Measurements from ENCODE around the gene OCLN.
"Not testable (repeated sequence)": the region's sequence is repeated elsewhere in the genome, so short reads cannot be mapped to it uniquely, and the experiment has no call there.

Gene OCLN

GRCh38 chr5:69468631-69469030 lies 24.0 kb upstream of the OCLN start:
- Histone ChIP-seq H2AFZ (ENCODE audit: low read depth, low read length) (no peak overlapping the region), H2BK15ac (ENCODE audit: low read depth, poor library complexity, severe bottlenecking) (no peak overlapping the region), H3K36me3 (ENCODE audit: control insufficient read depth in 1 of 2, insufficient read depth in 2 of 2, low read depth in 1 of 2, low read length in 2 of 2) (no peaks in the 10 kb centered on the region), H4K8ac (ENCODE audit: low read length) (no peak overlapping the region), H3K27me3 (ENCODE audit: control insufficient read depth in 1 of 2, insufficient read depth in 1 of 2, low read length in 2 of 2) (no peaks in the 10 kb centered on the region), H3K4me1 (ENCODE audit: control insufficient read depth, insufficient read depth, low read depth, low read length) (no peaks in the 10 kb centered on the region), H3K79me1 (replicated peaks; ENCODE audit: low read length, poor library complexity, severe bottlenecking) (no peaks in the 10 kb centered on the region), H3K4me3 (ENCODE audit: insufficient read depth in 1 of 2, low read depth in 1 of 2, low read length in 2 of 2) (no peak overlapping the region), H2AK5ac (ENCODE audit: low read length, severe bottlenecking) (no peak overlapping the region), H3K4ac (ENCODE audit: low read depth in 1 of 2, low read length in 2 of 2) (no peak overlapping the region), H2BK12ac (ENCODE audit: low read length in 2 of 2) (no peak overlapping the region), H3K23ac (ENCODE audit: low read length in 2 of 2) (no peak overlapping the region), H3K4me2 (ENCODE audit: low read length, poor library complexity, severe bottlenecking) (no peak overlapping the region), H3K27ac (ENCODE audit: low read length, poor library complexity, severe bottlenecking) (no peak overlapping the region), H3K18ac (ENCODE audit: low read depth in 1 of 2, low read length in 2 of 2) (no peak overlapping the region), H4K91ac (ENCODE audit: low read length) (no peak overlapping the region), H3K9ac (ENCODE audit: low read length) (no peak overlapping the region), H2BK120ac (ENCODE audit: low read depth, low read length) (no peak overlapping the region), H2BK5ac (ENCODE audit: low read depth, low read length, poor library complexity, severe bottlenecking) (no peak overlapping the region), H3K14ac (ENCODE audit: low read length in 2 of 2) (no peak overlapping the region), H3K9me3 (ENCODE audit: control insufficient read depth, low read length) (peaks cover 3% of the 10 kb centered on the region)
- 77% methylated on average over 1 of the region's 1 CpG for WGBS
- DNase-seq = no peak

GRCh38 chr5:69471516-69471915 lies 21.1 kb upstream of the OCLN start:
- H2AK5ac ChIP-seq (ENCODE audit: low read length, severe bottlenecking); H2AFZ ChIP-seq (ENCODE audit: low read depth, low read length); H3K9ac ChIP-seq (ENCODE audit: low read length); H2BK120ac ChIP-seq (ENCODE audit: low read depth, low read length); H2BK5ac ChIP-seq (ENCODE audit: low read depth, low read length, poor library complexity, severe bottlenecking); H3K36me3 ChIP-seq (ENCODE audit: control insufficient read depth in 1 of 2, insufficient read depth in 2 of 2, low read depth in 1 of 2, low read length in 2 of 2); H4K91ac ChIP-seq (ENCODE audit: low read length); H4K8ac ChIP-seq (ENCODE audit: low read length); H3K4ac ChIP-seq (ENCODE audit: low read depth in 1 of 2, low read length in 2 of 2); H3K4me2 ChIP-seq (ENCODE audit: low read length, poor library complexity, severe bottlenecking); H3K14ac ChIP-seq (ENCODE audit: low read length in 2 of 2); H3K18ac ChIP-seq (ENCODE audit: low read depth in 1 of 2, low read length in 2 of 2); H2BK12ac ChIP-seq (ENCODE audit: low read length in 2 of 2); H3K27me3 ChIP-seq (ENCODE audit: control insufficient read depth in 1 of 2, insufficient read depth in 1 of 2, low read length in 2 of 2); DNase-seq; H3K4me3 ChIP-seq (ENCODE audit: insufficient read depth in 1 of 2, low read depth in 1 of 2, low read length in 2 of 2); H3K27ac ChIP-seq (ENCODE audit: low read length, poor library complexity, severe bottlenecking); H3K4me1 ChIP-seq (ENCODE audit: control insufficient read depth, insufficient read depth, low read depth, low read length); H2BK15ac ChIP-seq (ENCODE audit: low read depth, poor library complexity, severe bottlenecking); H3K9me3 ChIP-seq (ENCODE audit: control insufficient read depth, low read length); H3K79me1 ChIP-seq (replicated peaks; ENCODE audit: low read length, poor library complexity, severe bottlenecking); H3K23ac ChIP-seq (ENCODE audit: low read length in 2 of 2): not testable (repeated sequence)
- 92% methylated on average over 6 of the region's 6 CpGs for WGBS

- not testable (repeated sequence) for H3K23ac ChIP-seq (ENCODE audit: low read length in 2 of 2); H2BK5ac ChIP-seq (ENCODE audit: low read depth, low read length, poor library complexity, severe bottlenecking); H3K4ac ChIP-seq (ENCODE audit: low read depth in 1 of 2, low read length in 2 of 2); H3K18ac ChIP-seq (ENCODE audit: low read depth in 1 of 2, low read length in 2 of 2); H3K27ac ChIP-seq (ENCODE audit: low read length, poor library complexity, severe bottlenecking); H3K27me3 ChIP-seq (ENCODE audit: control insufficient read depth in 1 of 2, insufficient read depth in 1 of 2, low read length in 2 of 2); DNase-seq; H3K4me2 ChIP-seq (ENCODE audit: low read length, poor library complexity, severe bottlenecking); H3K9me3 ChIP-seq (ENCODE audit: control insufficient read depth, low read length); H2BK12ac ChIP-seq (ENCODE audit: low read length in 2 of 2); H3K79me1 ChIP-seq (replicated peaks; ENCODE audit: low read length, poor library complexity, severe bottlenecking); H2AFZ ChIP-seq (ENCODE audit: low read depth, low read length); H3K36me3 ChIP-seq (ENCODE audit: control insufficient read depth in 1 of 2, insufficient read depth in 2 of 2, low read depth in 1 of 2, low read length in 2 of 2); H3K4me3 ChIP-seq (ENCODE audit: insufficient read depth in 1 of 2, low read depth in 1 of 2, low read length in 2 of 2); H2AK5ac ChIP-seq (ENCODE audit: low read length, severe bottlenecking); H2BK120ac ChIP-seq (ENCODE audit: low read depth, low read length); H3K4me1 ChIP-seq (ENCODE audit: control insufficient read depth, insufficient read depth, low read depth, low read length); H3K14ac ChIP-seq (ENCODE audit: low read length in 2 of 2); H2BK15ac ChIP-seq (ENCODE audit: low read depth, poor library complexity, severe bottlenecking); H3K9ac ChIP-seq (ENCODE audit: low read length); H4K8ac ChIP-seq (ENCODE audit: low read length); H4K91ac ChIP-seq (ENCODE audit: low read length)
- WGBS = 92% methylated on average over 14 of the region's 16 CpGs
Observed at GRCh38 chr5:69472535-69473143, 20.0 kb upstream of the OCLN start.

GRCh38 chr5:69477170-69477569 lies 15.4 kb upstream of the OCLN start:
- Histone ChIP-seq H3K4me2 (ENCODE audit: low read length, poor library complexity, severe bottlenecking) (no peak overlapping the region), H3K23ac (ENCODE audit: low read length in 2 of 2) (no peak overlapping the region), H3K79me1 (replicated peaks; ENCODE audit: low read length, poor library complexity, severe bottlenecking) (no peaks in the 10 kb centered on the region), H2BK15ac (ENCODE audit: low read depth, poor library complexity, severe bottlenecking) (no peak overlapping the region), H4K91ac (ENCODE audit: low read length) (no peak overlapping the region), H3K18ac (ENCODE audit: low read depth in 1 of 2, low read length in 2 of 2) (no peak overlapping the region), H3K4ac (ENCODE audit: low read depth in 1 of 2, low read length in 2 of 2) (no peak overlapping the region), H2BK5ac (ENCODE audit: low read depth, low read length, poor library complexity, severe bottlenecking) (no peak overlapping the region), H3K4me1 (ENCODE audit: control insufficient read depth, insufficient read depth, low read depth, low read length) (no peaks in the 10 kb centered on the region), H3K27me3 (ENCODE audit: control insufficient read depth in 1 of 2, insufficient read depth in 1 of 2, low read length in 2 of 2) (no peaks in the 10 kb centered on the region), H3K14ac (ENCODE audit: low read length in 2 of 2) (no peak overlapping the region), H3K27ac (ENCODE audit: low read length, poor library complexity, severe bottlenecking) (no peak overlapping the region), H3K36me3 (ENCODE audit: control insufficient read depth in 1 of 2, insufficient read depth in 2 of 2, low read depth in 1 of 2, low read length in 2 of 2) (no peaks in the 10 kb centered on the region), H3K9me3 (ENCODE audit: control insufficient read depth, low read length) (no peaks in the 10 kb centered on the region), H3K9ac (ENCODE audit: low read length) (no peak overlapping the region), H2BK120ac (ENCODE audit: low read depth, low read length) (no peak overlapping the region), H3K4me3 (ENCODE audit: insufficient read depth in 1 of 2, low read depth in 1 of 2, low read length in 2 of 2) (no peak overlapping the region), H4K8ac (ENCODE audit: low read length) (no peak overlapping the region), H2AFZ (ENCODE audit: low read depth, low read length) (no peak overlapping the region), H2AK5ac (ENCODE audit: low read length, severe bottlenecking) (no peak overlapping the region), H2BK12ac (ENCODE audit: low read length in 2 of 2) (no peak overlapping the region)
- no peak for DNase-seq
- WGBS = no CpG with 5 or more reads among the region's 1 CpG
